ENCODE measurements around the gene ARHGAP18.

ARHGAP18 gene

DNA sequence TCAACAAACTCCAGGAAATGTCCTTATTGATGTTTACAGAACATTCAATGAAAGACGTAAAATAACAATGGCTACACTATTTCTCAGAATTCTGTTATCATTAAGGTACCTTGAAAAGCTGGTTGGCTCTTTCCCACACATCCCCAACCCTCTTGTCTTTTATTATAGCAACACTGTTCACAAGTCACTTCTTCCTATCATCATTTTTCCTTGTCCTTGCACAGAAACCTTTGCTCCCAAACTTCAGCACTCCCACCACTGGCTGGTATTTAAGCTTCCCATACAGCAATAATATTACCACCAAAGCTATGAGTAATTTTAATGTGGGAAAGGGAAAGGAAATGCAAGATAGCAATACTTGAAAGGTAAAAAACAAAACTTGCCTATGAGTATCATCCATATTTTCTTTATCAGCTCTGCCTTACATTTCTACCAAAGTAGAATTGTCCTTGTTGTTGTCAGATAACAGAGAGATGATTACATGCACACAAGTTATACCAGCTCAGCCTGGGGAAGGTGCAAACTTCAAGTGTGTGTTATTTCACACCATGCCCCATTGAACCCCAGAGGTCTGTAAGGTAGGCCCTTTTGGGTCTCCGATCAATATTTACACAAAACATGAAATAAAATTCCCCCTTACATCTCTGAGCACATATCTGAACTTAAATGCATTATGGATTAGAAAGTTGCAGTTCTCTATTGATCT lies 32.2 kb downstream of the ARHGAP18 start:
- in situ Hi-C loops (cut with HindIII; ENCODE audit: low pct_ligation_motif_present, low pct_unique_long_range_greater_than_20kb, low sequenced_read_pairs) = no loop called here
- no peak for DNase-seq

DNA sequence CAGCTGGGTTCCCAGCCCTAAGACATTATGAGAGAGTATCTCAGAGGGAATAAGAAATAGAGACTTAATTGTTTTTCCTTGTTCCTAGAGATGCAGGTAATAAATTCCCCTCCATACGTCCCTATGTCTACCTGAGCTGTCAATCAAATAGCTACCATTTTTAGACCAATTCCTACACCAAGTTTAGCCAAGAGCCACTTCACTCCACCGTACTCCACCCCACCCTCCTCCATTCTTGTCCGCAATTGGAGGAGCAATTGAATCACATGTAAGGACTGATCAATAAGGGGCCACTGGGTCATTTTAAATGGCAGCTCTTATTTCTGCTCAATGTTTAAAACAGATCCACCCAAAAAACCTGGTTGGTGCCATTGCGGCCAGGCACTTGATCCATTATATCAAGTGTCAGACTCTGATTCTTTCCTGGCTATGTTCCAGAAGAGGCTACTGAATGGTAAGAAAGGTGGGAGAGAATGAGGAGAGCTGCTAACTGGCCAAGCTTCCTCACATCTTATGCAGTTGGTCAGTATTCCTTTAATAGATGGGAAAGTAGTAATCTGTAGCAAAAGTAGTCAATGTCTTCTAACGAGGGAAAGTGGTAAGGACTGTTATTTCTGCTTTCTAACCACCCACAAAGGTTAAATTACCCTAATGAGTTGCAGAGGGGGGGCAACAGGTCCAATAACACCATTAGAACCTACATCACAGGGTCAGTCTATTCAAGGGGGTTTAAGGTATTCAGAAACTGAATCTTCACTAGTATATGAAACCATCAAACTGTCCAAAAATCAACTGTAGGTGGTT lies 34.1 kb downstream of the ARHGAP18 start:
- in situ Hi-C loops (cut with HindIII; ENCODE audit: low pct_ligation_motif_present, low pct_unique_long_range_greater_than_20kb, low sequenced_read_pairs) = no loop called here
- DNase-seq = no peak

DNA sequence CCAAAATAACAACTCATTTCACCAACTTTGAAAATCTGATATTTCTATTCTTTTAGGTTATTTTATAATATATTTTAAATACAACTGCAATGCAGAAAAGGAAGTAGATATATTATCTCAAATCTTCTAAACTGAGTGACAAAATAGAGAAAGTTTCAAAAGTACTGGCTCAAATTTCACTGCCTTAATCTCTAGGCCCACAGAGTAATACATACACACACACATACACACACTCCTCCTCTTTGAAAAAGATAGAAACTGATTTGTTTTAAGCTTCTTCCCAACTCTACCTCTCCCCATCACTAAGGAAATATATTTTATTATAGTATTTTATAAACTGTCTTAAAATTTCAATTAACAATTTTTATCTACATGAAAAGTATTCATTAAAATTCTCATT lies 36.2 kb downstream of the ARHGAP18 start:
- no peak for DNase-seq
- in situ Hi-C loops (cut with HindIII; ENCODE audit: low pct_ligation_motif_present, low pct_unique_long_range_greater_than_20kb, low sequenced_read_pairs) = no loop called here

DNA sequence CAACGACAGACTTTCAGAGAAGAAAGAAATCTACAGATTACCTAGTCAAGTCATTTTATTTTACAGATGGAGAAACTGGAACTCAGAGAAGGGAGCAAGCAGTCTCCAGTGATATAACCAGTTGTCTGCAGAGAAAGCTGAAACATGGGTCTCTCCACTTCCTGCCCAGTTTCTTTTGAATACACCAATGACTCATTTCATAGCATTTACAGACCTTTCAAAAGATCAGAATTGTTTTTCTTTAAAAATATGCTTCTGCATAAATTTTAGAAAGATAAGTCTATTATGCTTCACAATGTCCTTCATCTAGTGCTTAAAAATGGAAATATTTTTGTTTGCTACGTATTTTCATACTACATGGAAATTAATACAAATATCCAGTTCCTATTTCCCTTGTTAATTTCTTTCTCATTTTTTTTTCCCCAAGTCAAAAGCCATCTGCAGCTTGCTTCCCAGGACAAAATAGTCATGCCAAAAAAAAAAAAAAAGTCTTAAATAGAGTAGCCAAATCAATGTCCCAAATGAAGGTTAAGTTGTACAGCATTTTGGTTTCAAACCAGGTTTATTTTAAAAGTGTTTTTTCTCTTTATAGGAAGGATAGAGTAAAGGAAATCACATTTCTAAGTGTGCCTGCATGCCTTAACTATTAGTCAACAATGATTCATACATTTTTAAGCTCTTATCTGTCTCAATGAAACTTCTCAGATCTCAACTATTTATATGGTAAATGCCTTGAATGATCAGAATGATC lies 36.9 kb downstream of the ARHGAP18 start:
- peak; percentile 86 for DNase-seq
- in situ Hi-C loops (cut with HindIII; ENCODE audit: low pct_ligation_motif_present, low pct_unique_long_range_greater_than_20kb, low sequenced_read_pairs) = no loop called here

DNA sequence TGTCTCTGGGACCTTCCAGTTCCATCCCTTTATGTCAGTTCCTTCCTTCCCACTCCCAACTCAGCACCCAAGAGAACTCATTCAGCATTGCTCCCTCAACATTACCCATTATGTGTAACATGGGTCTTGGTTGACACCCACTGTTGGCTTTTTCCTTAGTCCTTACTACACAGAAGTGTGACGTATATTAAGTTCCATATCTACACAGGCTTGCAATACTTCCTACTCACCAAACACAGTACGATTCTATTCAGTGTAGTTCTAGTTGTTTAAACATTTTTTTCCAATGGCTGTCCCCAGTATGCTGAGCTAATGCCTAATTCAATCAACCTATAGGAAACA lies 37.7 kb downstream of the ARHGAP18 start:
- DNase-seq = no peak
- in situ Hi-C loops (cut with HindIII; ENCODE audit: low pct_ligation_motif_present, low pct_unique_long_range_greater_than_20kb, low sequenced_read_pairs) = no loop called here

DNA sequence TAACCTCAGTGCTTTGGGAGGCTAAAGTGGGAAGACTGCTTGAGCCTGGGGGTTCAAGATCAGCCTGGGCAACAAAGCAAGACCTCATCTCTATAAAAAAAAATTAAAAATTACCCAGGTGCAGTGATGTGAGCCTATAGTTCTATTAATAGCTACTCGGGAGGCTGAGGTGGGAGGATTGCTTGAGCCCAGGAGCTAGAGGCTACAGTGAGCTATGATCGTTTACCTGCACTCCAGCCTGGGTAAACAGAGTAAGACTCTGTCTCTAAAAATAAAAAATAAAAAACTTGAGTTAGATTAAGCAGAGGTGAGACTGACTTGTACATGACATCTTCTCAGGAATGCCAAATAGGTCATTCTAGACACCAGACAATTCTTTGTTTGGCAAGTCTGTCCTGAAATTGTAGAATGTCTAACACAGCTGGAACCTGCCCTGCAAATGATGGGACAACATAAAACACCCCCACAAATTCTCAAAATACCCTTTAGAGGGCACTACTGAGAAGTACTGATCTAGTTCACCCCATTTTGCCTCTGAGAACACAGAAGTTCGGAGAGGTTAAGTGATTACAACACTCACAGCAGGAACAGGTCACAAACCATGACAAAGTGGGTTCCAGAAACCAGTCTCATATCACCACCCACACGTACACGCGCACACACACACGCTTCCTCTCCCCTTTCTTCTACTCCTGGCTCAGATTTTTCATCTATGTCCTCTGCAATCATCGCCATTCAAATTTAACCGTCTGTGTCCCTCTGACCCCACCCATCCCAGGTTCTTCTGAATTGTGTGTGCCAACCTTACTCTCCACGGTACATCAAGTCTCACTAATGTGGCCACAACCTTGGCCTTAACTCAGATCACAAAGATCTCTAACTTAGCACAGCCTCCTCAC lies 38.3 kb downstream of the ARHGAP18 start:
- peak; percentile 49 for DNase-seq
- in situ Hi-C loops (cut with HindIII; ENCODE audit: low pct_ligation_motif_present, low pct_unique_long_range_greater_than_20kb, low sequenced_read_pairs) = no loop called here

DNA sequence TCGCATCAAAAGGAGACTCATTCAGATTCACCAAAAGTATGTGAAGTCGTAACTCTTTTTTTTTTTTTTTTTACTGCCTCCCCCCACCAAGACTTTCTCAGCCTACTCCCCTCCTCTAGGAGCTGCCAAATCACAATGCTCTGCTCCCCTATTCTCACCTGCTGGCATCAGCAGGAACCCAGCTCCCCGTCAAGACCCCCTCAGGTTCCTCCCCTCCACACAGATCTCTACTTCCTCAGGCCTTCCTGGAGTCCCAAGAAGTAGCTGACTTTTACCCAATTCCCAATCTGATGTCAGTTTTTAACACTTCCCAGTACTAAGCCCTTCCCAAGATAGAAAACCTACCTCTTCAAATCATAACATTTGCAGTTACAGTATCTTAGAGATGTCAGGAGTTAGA lies 39.3 kb downstream of the ARHGAP18 start:
- no peak for DNase-seq
- in situ Hi-C loops (cut with HindIII; ENCODE audit: low pct_ligation_motif_present, low pct_unique_long_range_greater_than_20kb, low sequenced_read_pairs) = no loop called here

DNA sequence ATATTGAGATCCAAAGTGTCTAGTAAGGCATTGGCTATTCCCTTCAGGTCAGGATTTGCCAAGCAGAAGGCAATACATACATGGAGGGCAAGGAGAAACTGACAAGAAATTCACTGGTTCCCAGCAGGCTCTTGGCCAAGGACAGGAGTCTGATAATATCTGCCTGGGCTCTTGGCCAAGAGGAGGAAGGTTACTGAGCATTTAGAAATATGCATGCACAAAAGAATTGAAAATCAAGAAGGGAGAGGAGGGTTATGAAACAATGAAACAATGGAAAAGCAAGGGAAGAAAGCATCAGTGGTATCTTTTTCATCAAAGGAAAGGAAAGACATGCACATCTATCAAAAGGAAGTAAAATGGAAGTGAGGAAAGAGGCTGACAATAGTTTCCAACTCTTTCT lies 42.4 kb downstream of the ARHGAP18 start:
- DNase-seq = no peak
- in situ Hi-C loops (cut with HindIII; ENCODE audit: low pct_ligation_motif_present, low pct_unique_long_range_greater_than_20kb, low sequenced_read_pairs) = no loop called here

DNA sequence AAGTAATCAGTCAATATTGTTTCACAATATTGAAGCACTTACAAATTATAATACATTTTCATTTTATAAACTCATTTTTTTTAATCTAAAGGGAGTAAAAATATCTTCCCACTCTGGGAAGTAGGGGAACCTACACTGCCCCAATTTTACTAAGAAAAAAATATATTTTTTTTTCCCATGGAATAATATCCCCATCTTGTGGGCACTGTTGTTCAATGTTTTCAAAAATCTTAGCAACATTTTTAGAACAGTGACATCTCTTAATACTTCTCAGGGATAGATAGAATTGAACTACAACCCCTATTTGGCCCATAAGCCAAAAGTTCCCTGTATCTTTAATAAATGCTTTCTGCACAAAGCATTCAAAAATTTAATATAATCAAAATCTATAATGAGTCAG lies 42.9 kb downstream of the ARHGAP18 start:
- in situ Hi-C loops (cut with HindIII; ENCODE audit: low pct_ligation_motif_present, low pct_unique_long_range_greater_than_20kb, low sequenced_read_pairs) = no loop called here
- DNase-seq = no peak

DNA sequence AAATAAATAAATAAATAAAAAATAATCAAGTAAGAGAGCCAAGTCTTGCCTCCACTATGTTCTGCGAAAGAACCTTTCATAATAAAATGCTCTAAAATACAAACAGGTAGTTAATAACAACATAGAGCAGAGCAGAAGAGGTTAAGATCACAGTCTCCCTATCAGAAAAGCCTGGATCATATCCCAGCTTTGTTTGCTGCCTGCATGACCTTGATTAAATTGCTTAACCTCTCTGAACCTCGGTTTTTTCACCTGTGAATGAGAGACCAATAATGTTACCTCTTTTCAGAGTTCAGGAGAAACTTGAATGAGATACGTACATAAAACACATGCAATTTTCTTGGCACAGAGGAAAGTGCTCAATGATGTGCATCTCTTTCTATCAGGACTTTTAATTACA lies 44.4 kb downstream of the ARHGAP18 start:
- in situ Hi-C loops (cut with HindIII; ENCODE audit: low pct_ligation_motif_present, low pct_unique_long_range_greater_than_20kb, low sequenced_read_pairs) = no loop called here
- DNase-seq = no peak

DNA sequence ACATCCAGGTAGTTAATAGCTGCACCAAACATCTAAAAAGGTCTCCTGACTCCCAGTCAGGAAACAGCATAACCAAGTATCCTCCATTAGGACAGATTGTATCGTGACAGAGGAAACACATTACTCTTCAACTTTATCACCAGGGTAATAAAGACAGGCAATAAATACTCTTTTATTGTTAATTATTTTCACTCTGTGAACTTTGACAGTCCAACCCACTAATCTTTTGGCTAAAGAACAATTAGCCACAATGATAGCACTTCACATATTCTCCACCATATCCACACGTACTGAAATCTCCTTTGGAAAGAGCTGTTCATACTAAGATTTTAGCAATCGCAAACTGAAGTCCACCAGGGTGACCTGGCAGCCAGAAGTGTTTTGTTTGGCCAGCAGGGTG lies 46.4 kb downstream of the ARHGAP18 start:
- no peak for DNase-seq
- in situ Hi-C loops (cut with HindIII; ENCODE audit: low pct_ligation_motif_present, low pct_unique_long_range_greater_than_20kb, low sequenced_read_pairs) = no loop called here

DNA sequence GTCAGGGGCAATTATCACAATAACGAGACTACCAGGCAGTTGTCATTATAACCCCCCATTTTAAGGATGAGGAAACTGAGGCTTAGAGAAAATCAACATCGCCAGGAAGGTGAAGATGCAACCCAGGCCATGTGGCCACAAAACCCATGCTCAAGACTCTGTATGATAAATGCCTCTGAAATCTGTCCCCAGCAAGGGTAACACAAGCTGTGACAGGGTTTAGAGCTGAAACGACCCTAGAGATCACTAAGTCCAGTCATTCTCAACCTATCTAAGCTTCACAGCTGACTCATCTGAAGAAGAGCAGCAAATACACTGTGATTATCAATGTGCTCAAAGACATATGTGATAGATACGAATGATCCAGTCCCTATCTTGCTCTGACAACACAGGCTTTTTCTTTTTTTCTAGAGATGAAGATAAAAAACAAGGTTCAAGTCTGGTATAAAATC lies 47.0 kb downstream of the ARHGAP18 start:
- in situ Hi-C loops (cut with HindIII; ENCODE audit: low pct_ligation_motif_present, low pct_unique_long_range_greater_than_20kb, low sequenced_read_pairs) = no loop called here
- DNase-seq = no peak

DNA sequence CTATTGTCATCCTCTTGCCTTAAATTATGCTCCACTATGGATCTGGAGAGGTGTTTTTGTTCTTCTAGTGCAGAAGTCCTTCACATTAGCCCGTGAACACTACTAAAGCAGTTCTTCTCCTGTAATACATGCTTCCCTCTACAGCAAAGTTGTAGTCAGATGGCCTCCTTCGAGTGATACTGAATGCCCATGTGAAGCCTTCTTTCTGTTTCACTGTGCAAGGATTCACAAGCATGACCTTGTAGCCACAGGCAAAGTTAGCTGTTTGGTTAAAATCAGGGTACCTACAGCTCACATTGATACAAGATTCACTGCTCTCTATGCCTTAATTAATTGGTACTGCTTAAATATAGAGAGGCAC lies 47.6 kb downstream of the ARHGAP18 start:
- in situ Hi-C loops (cut with HindIII; ENCODE audit: low pct_ligation_motif_present, low pct_unique_long_range_greater_than_20kb, low sequenced_read_pairs) = no loop called here

DNA sequence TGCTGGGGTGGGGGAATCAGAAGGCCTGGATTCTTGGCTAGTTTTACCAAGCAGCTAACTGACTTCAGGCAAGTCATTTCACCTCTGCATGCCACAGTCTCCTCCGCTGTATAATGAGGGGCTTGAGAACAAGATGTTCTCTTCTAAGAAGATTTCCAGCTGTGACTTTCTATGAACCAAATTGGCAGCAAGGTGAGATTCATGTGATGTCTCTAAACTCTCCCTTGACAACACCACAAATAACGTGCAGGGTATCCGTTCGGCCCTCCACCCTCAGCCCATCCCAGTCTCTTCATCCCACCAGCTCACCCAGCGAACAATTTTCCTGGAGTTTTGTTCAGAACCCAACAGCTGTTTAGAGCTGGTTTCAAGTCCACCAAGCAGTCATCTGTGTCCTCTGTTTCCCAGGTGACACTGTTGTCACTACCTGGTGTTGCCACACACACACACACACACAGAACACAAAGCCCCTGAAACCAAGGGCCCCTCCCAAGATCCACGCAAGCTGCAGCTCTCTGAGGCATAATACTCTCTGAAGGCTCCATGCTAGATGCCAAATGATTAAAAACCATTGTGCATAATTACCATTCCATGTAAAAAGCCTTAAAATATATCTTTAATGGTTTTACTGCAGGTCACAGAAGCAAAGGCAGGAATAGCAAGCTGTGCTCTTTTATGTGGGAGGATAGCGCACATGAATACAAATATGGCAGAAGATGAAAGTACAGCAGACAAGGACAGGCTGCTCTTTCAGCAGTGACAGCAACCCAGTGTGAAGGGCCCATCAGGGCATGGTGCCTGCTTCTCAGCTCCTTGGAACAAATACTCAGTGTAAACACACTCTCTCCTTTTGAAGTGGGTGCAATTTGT lies 48.2 kb downstream of the ARHGAP18 start:
- in situ Hi-C loops (cut with HindIII; ENCODE audit: low pct_ligation_motif_present, low pct_unique_long_range_greater_than_20kb, low sequenced_read_pairs) = no loop called here
- DNase-seq = no peak

More for the DNA sequence above, 47.6 kb downstream of the ARHGAP18 start:
- no peak for DNase-seq

DNA sequence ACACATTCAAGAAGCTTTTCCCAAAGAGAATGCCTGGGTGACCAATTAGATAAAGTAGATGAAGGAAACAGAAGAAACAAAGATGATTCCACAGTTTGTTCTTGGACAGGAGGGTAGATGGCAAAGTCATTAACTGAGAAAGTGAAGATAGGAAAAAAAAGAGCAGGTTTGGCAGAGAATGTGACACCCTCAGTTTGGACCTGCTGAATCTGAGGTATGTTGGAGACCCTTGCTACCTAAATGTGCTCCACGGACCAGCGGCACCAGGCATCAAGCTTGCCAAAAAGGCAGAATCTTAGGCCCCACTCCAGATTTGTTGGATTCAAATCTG lies 49.7 kb downstream of the ARHGAP18 start:
- DNase-seq = no peak
- in situ Hi-C loops (cut with HindIII; ENCODE audit: low pct_ligation_motif_present, low pct_unique_long_range_greater_than_20kb, low sequenced_read_pairs) = no loop called here

DNA sequence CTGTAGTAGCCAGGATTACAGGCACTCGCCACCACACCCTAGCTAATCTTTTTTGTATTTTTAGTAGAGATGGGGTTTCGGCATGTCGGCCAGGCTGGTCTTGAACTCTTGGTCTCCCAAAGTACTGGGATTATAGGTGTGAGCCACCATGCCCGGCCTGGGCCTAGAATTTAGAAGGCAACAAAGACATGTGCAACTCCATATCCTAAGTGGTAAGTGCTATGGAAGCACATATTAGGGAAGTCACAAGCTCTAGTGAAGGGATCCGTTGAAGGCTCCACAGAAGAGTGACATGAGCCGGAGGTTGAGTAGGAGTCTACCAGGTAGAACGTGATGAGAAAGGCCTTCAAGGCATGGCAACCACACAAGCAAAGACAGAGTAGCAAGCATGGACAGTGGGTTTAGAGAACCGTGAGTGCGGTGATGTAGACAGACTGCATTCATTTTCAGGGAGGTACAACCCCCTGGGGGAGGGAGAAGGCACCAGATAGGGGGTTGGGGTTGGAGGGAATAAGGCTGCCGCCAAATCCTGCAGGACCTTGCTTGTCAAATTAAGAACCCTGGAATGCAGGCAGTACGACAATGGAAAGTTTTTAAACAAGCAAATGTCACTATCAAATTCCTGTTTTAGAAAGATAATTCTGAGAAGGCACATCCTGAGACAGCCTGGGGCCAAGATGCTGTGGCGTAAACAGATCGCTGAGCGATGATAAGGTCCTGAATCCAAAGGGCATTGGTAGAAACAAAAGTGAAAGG lies 50.2 kb downstream of the ARHGAP18 start:
- no peak for DNase-seq
- in situ Hi-C loops (cut with HindIII; ENCODE audit: low pct_ligation_motif_present, low pct_unique_long_range_greater_than_20kb, low sequenced_read_pairs) = no loop called here

DNA sequence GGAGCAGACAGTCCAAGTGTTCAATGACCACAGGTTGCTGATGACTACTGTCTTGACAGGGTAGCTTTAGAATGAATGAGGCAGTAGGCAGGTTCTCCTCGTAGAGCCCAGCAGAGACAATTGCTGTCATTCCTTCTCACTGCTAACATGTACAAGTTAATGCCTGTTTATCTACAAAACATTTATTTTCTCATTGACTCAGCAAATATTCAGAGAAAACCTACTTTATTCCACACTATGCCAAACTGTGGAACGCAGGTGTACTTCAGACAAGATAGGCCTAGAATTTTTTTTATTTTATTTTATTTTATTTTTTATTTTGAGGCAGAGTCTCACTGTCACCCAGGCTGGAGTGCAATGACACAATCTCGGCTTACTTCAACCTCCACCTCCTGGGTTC lies 50.8 kb downstream of the ARHGAP18 start:
- in situ Hi-C loops (cut with HindIII; ENCODE audit: low pct_ligation_motif_present, low pct_unique_long_range_greater_than_20kb, low sequenced_read_pairs) = no loop called here

More for the DNA sequence above, 50.8 kb downstream of the ARHGAP18 start:
- DNase-seq = no peak
